Activated T-helper 17 cell treated with anti-CD3 and anti-CD28 coated beads, Interleukin-2, amount 50 U/mL, for 72 hours (primary cell): Measurements from ENCODE around the gene GRK2. TPM values are rescaled to one million over a fixed set of nuclear protein-coding genes. Genes with fewer than 3 reads are reported as not detected.

Experiments used
- ATAC-seq: fragments of 150-1000 bp; cut with Tn5 transposase; replicated peaks from 2 replicates; pipeline ENCODE4 v1.10.0; 2021; ENCODE audit warnings: mild to moderate bottlenecking, moderate library complexity
- H3K27ac Mint-ChIP-seq: one replicate; pipeline ENCODE4 v1.8.0; 2022; ENCODE audit warnings: mixed read lengths
- H3K27me3 Mint-ChIP-seq: one replicate; pipeline ENCODE4 v1.8.0; 2022; ENCODE audit warnings: mixed read lengths
- H3K36me3 Mint-ChIP-seq: one replicate; pipeline ENCODE4 v1.8.0; 2022; ENCODE audit warnings: low read depth, mild to moderate bottlenecking, mixed read lengths
- H3K4me1 Mint-ChIP-seq: one replicate; pipeline ENCODE4 v1.8.0; 2022; ENCODE audit warnings: mixed read lengths
- H3K4me3 Mint-ChIP-seq: one replicate; pipeline ENCODE4 v1.8.0; 2022; ENCODE audit warnings: mild to moderate bottlenecking, mixed read lengths
- H3K9me3 Mint-ChIP-seq: one replicate; pipeline ENCODE4 v1.8.0; 2022; ENCODE audit warnings: mixed read lengths
- total RNA-seq, 2 donors: library from RNA; stranded (reverse); gene quantifications; one replicate each; pipeline ENCODE4 v1.2.3, GENCODE V29; 2022

GRK2 gene
- total RNA-seq, 2 donors from 2014 or later, result 197 to 265 TPM

DNA sequence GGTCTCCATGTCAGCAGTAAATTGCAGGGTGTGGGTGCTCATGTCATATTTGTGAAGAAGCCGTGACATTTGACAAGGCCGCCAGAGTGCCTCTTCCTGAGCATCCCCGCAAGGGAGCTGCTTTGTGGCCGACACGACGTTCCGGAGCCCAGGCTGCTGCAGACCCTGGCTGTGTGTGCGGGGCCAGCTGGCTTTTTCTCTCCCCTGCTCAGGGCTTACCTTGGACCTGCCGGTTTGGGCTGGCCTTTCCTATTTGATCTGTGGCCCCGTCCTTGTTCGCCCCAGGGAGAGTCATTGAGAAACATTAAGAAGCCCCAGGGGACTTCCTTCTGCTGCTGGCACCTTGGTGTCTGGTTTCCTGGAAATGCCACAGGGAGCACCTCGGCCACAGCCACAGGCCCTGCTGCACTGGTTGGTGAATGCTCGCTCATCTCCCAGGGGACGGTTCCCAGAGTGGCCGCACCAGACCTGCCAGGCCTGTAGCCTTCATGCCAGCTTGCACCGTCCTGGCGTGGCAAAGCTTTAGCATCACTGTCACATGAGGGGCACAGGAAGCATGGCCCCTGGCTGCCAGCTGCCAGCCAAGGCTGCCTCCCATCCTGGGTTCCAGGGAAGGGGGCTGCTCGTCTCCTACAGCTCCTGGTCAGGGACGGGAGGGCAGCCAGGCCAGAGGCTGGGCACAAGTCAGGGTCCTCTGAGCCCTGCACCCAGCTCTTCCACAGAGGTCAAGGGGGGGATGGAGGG, 5.4 kb downstream of the GRK2 start:
- H3K36me3 Mint-ChIP-seq, result peaks cover 91% of the 10 kb centered on the region
- H3K27me3 Mint-ChIP-seq, result no peaks in the 10 kb centered on the region
- H3K27ac Mint-ChIP-seq, result peak overlapping the region; percentile 99
- H3K4me1 Mint-ChIP-seq, result peaks cover 33% of the 10 kb centered on the region
- peak overlapping the region; percentile 99 for H3K4me3 Mint-ChIP-seq
- ATAC-seq, result peak; percentile 65
- no peaks in the 10 kb centered on the region for H3K9me3 Mint-ChIP-seq

DNA sequence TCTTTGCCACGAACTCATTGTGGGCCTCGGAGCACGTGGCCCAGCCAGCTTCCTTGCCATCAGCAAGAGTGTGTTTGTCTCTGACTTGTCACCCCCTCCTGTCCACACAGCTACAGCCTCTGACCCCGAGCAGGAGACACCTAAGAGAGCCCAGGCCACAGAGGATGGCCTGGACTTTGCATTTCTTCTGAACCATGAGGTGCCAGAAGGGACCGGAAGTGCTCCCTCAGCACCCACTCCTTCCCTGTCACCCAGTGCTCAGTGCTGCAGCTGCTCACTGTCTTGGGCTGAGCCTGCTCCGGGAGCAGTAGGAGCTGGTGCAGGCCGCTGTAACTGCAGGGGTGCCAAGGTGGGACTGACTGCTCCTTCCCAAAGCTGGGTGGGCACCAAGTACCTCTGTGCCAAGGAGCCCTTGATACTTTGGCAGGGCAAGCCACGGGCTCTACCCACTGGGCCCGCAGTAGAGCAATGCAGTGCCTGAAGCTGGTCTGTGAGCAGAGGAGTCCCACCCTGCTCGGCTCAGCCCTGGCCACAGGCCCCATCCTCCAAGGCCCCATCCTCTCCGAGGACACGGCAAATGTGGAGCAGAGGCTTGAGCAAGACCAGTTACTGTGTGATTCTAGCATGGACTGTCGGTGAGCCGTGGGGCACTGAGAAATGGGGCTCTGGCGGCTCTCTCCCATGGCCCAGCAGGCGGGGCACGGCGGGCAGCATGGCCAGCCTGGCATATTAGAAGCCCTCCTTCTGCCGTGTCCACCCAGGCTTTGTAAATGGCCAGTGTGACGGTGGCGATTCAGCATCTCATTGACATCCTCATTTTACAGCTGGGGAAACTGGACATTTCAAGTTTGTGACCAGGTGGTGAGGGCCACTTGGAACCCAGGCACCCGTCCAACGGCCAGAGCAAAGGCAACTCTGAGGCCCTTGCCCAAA, 6.3 kb downstream of the GRK2 start:
- H3K9me3 Mint-ChIP-seq, result no peaks in the 10 kb centered on the region
- peaks cover 92% of the 10 kb centered on the region for H3K36me3 Mint-ChIP-seq
- no peaks in the 10 kb centered on the region for H3K27me3 Mint-ChIP-seq
- peaks cover 34% of the 10 kb centered on the region for H3K4me1 Mint-ChIP-seq
- H3K4me3 Mint-ChIP-seq, result peak overlapping the region; percentile 99
- H3K27ac Mint-ChIP-seq, result peak overlapping the region; percentile 99
- peak; percentile 28 for ATAC-seq

DNA sequence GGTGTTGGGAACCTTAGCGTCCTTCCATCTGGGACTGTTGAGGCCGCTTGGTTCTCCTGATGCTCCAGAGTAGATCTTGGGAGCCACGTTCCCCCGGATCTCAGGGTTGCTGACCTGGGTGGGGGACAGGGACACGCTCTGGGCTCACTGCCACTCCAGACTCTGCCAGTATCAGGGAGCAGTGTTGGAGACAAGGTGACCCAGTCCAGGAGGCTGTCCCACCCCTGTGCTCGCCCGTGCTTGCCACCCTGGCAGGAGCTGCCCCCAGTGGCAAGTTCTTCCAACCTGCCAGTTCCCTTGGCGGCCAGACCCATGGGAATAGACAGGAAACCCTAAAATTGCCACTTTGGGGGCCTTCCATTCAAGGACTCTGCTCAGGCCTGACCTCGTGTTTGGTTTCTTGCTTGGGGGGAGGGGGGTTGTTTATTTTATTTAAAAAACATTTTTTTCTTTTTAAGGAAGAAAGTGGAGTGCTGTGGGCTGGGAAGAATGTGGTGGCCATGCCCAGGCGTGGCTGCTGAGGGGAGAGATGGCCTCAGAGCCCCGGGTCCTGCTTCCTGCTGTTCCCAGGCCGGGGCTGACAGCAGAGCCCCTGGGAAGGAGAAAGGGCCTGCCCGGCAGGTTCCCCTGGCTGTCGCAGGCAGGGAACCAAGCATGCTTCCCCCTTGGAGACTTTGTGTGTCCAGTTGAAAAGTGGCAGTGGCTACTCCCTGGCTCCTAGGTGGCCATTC, 7.2 kb downstream of the GRK2 start:
- H3K4me1 Mint-ChIP-seq, result peaks cover 34% of the 10 kb centered on the region
- H3K27ac Mint-ChIP-seq, result peak overlapping the region; percentile 56
- H3K4me3 Mint-ChIP-seq, result peak overlapping the region; percentile 99
- H3K36me3 Mint-ChIP-seq, result peaks cover 88% of the 10 kb centered on the region
- ATAC-seq, result no peak
- H3K27me3 Mint-ChIP-seq, result no peaks in the 10 kb centered on the region
- H3K9me3 Mint-ChIP-seq, result no peaks in the 10 kb centered on the region

DNA sequence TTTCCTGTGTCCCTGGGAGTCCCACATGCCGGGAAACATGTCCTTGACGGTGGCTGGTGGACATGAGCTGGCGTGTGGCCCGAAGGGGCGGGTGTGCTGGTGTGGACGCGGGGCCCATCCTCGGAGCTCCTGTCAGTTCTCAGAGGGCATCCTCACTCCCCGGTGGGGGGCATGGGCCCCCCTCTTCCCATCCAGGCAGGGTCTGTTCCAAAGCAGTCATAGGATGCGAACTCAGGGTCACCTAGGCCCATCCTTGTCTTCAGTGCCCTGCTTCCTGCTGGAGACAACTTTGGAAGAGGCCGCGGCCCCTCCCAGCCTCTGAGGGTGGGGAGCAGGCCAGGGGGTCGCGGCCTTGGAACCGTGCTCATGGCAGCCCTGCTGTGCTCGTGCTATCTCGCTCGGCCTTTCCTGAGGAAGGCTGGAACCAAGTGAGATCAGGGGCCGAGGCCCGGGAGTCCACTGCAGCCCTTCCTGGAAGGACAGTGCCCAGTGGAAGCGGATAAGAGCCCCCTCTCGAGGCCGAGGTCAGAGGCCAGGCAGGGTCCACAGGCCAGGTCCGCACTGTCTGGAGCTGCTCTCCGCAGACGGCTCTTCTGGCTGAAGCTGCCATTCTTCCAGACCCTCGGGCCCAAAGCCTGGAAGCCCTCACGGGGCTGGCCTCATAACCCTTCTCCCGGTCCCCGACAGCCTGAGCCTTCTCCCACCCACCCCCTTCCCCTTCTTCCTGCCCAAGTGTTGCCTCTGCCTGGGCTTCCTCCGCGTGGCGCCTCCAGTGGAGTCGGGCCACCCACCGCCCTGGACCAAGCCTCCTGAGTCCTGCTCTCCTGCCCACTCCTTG, 8.7 kb downstream of the GRK2 start:
- Mint-ChIP-seq H3K36me3 (peaks cover 88% of the 10 kb centered on the region), H3K27ac (peak overlapping the region; percentile 83), H3K4me1 (peaks cover 33% of the 10 kb centered on the region), H3K4me3 (peak overlapping the region; percentile 99), H3K9me3 (no peaks in the 10 kb centered on the region), H3K27me3 (no peaks in the 10 kb centered on the region)
- ATAC-seq, result no peak

DNA sequence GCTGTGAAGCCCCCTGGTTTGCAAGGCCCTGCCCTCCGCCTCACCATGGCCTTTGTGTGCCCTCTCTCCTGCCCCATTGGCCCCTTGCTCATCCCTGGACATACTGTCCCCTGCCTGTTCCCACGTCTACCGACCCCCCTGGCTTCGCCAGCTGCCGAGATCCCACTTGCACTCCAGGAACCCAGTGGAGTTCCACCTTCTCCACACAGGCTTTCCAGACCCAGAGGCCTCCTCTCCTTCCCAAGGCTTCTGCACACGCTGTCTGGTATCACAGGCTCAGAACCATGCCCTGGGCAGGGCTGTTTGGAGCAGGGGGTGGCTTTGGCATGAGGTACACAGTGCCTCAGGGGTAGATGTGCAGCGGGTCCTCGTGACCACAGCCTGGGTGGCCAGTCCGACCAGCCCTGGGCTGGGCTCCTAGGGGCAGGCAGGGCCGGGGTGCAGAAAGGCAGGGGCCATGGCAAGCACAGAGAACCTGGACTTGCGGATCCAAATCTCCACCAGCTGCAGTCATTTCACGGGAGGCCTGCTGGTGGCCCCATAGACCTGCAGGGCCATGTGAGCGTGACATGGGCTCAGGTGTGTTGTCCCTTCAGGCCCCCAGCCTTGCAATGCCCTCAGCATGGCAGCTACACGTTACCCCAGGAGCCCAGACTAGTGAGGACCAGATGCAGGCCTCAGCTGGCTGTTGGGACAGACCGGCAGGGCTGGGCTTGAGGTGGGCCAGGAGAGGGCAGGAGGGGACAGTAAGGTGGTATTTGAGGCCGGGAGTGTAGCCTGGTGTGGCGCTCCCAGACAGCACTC, 9.5 kb downstream of the GRK2 start:
- H3K36me3 Mint-ChIP-seq, result peaks cover 88% of the 10 kb centered on the region
- ATAC-seq, result no peak
- peak overlapping the region; percentile 99 for H3K4me3 Mint-ChIP-seq
- H3K27ac Mint-ChIP-seq, result peak overlapping the region; percentile 83
- H3K9me3 Mint-ChIP-seq, result no peaks in the 10 kb centered on the region
- H3K27me3 Mint-ChIP-seq, result no peaks in the 10 kb centered on the region
- peaks cover 25% of the 10 kb centered on the region for H3K4me1 Mint-ChIP-seq

DNA sequence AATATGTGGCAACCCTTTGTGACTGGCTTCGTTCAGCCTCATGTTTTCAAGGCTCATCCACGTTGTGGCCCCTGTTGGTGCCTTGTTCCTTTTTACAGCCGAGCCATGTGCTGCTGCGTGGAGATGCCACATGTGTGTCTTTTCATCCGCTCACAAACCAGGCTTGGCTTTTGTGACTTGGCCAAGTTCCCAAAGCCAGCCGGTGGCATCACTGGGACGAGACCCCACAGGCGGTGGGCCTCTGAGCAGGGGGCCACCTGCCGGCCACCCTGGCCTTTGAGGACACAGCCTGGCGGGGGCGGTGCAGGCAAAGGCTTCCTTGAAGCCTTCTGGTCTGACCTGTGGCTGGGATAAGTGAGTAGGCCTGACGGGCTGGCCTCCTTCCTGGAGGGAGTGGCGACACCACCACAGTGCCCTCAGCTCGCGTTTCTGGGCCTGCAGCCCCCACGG, 10.5 kb downstream of the GRK2 start:
- Mint-ChIP-seq H3K4me1 (peaks cover 21% of the 10 kb centered on the region), H3K36me3 (peaks cover 88% of the 10 kb centered on the region), H3K27ac (peak overlapping the region; percentile 83), H3K4me3 (peak overlapping the region; percentile 99), H3K27me3 (no peaks in the 10 kb centered on the region), H3K9me3 (no peaks in the 10 kb centered on the region)
- ATAC-seq, result peak; percentile 62

DNA sequence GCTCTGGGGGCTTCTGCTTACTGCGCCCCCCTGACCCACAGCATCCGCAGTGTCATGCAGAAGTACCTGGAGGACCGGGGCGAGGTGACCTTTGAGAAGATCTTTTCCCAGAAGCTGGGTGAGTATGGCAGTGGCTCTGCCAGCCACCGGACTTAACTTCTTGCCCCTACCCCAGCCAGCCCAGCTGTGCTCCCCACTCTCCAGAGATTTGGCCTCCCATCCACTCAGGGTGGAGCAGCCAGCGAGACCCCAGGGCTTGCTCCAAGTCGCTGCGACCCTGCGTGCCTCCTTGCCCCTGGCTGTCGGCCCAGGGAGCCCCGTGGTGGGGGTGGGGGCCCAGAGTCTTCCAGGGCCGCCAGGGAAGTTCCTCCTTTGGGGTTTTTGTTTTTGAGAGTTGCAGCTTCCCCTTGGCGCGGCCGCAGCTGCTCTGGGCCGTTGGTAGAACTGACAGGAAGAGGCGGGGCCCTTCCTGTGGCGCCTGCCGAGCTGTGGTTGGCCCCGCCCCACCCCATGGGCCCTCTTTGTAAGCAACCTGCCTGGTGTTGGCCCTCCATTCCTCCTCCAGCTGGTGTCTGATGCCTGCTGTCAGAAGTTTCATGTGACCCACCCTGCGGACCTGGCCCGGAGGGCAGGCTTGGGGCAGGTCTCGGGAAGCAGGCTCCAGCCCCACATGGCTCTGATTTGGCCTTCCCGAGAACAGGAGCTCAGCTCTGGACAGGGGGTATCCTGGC, 11.1 kb downstream of the GRK2 start:
- no peaks in the 10 kb centered on the region for H3K9me3 Mint-ChIP-seq
- peaks cover 88% of the 10 kb centered on the region for H3K36me3 Mint-ChIP-seq
- H3K4me3 Mint-ChIP-seq, result peak overlapping the region; percentile 99
- H3K27me3 Mint-ChIP-seq, result no peaks in the 10 kb centered on the region
- ATAC-seq, result peak; percentile 95
- peak overlapping the region; percentile 83 for H3K27ac Mint-ChIP-seq
- peaks cover 15% of the 10 kb centered on the region for H3K4me1 Mint-ChIP-seq

DNA sequence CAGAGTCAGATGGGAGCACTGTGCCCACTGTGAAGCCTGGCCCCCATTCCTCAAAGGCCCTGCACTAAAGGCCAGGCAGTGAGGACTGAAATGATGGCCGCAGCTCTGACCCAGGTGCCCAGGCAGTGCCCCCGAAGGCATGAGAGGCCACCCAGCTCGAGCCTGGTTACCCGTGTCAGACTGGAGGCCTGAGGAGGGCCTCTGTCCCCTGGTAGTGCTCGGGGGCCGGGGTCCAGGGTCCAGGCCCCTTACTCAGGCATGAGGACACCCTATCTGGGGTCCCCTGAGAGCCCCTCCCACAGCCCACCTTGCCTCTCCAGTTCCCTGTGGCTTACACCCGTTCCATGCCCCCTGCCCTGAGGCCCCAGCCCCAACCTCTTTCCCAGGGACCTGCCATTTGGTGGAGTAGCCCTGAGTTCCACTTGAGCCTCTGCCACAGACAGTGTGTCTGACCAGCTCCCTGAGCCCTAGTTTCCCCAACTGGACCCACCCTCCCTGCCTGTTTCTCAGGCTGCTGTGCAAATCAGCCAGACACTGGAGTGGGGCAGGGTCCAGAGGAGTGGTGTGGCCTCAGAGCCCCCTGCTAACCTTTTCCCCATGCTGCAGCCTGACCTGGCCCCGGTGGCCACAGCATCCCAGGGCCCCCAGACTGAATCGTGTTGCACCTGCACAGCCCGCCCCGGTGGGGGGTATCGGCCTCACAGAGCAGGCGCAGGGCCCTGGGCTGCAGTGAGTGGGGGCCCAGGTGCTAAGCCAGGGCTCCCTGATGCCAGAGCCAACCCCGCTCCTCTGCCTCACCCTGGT, 12.1 kb downstream of the GRK2 start:
- no peak for ATAC-seq
- H3K27ac Mint-ChIP-seq, result peak overlapping the region; percentile 83
- H3K36me3 Mint-ChIP-seq, result peaks cover 88% of the 10 kb centered on the region
- H3K4me3 Mint-ChIP-seq, result peak overlapping the region; percentile 99
- H3K9me3 Mint-ChIP-seq, result no peaks in the 10 kb centered on the region
- peaks cover 15% of the 10 kb centered on the region for H3K4me1 Mint-ChIP-seq
- no peaks in the 10 kb centered on the region for H3K27me3 Mint-ChIP-seq

DNA sequence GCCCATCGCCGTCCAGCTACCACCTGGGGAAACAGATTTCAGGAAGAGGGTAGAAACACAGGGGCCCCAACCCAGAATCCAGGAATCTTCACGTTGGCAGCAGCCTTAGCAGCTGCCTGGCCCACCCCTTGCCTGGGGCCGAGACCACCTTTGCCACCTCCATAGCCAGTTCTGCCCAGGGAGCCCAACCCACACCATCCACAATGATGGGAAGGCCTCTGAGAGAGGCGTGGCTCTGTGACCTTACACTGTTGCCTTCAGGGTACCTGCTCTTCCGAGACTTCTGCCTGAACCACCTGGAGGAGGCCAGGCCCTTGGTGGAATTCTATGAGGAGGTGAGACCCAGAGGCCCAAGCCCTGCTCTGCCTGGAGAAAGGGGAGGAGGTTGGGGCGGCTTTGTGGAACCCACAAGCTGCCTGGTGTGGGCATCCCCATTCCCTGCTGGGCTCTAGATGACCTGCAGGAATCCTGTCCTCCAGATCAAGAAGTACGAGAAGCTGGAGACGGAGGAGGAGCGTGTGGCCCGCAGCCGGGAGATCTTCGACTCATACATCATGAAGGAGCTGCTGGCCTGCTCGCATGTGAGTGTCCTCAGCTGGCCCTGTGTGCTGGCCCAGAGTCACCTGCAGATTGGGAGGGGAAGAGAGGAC, 12.8 kb downstream of the GRK2 start:
- Mint-ChIP-seq H3K4me1 (peaks cover 15% of the 10 kb centered on the region), H3K27me3 (no peaks in the 10 kb centered on the region), H3K27ac (peak overlapping the region; percentile 84), H3K9me3 (no peaks in the 10 kb centered on the region), H3K4me3 (peak overlapping the region; percentile 99), H3K36me3 (peaks cover 94% of the 10 kb centered on the region)
- ATAC-seq, result no peak

DNA sequence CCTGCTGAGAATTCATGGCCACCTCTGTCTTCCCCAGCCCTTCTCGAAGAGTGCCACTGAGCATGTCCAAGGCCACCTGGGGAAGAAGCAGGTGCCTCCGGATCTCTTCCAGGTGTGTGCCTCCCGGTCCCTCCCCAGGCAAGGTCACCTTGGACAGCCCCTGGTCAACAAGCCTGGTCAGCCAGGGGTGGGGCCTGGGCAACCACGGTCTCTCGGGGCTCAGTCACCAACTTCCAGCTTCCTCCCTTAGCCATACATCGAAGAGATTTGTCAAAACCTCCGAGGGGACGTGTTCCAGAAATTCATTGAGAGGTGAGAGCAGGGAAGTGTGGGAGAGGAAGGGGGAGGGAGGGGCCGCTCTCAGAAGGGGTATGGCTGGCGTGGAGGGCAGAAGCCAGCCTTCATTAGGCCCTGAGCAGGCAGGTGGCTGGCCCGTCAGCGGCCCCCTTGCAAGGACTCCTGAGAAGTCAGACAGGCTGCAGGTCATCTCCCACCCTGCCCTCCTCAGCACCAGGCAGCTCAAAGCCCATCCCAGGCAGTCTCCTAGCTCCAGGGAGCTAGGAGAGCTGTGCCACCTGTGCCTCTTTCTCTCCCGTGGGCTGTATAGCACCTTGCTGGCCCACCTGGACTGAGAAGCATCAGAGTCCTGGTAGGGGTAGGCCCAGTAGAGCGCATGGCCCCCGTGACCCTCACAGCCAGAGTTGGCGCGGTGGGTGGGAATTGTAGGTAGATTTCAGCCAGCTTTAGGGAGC, 13.5 kb downstream of the GRK2 start:
- Mint-ChIP-seq H3K4me3 (peak overlapping the region; percentile 99), H3K4me1 (peaks cover 15% of the 10 kb centered on the region), H3K27ac (peak overlapping the region; percentile 84), H3K27me3 (no peaks in the 10 kb centered on the region), H3K9me3 (no peaks in the 10 kb centered on the region), H3K36me3 (peaks cover 94% of the 10 kb centered on the region)
- ATAC-seq, result no peak

DNA sequence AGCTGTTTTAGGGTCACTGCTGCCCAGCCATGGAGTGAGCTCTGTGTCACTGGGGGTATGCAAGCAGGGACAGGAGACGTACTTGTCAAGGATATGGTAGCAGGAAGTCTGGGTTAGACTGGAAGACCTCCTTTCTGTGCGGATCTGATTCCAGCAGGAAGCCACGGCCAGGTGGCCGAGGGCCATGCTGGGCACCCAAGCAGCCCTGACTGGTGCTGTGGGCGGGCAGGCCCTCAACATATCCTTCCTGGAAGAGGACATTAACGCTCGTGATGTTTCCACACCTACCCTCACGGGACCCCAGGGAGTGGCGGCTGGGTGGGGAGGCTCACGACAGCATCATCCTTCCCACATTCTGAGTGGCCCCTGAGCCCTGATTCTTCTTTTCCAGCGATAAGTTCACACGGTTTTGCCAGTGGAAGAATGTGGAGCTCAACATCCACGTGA, 14.1 kb downstream of the GRK2 start:
- no peaks in the 10 kb centered on the region for H3K27me3 Mint-ChIP-seq
- H3K27ac Mint-ChIP-seq, result peak overlapping the region; percentile 84
- H3K4me1 Mint-ChIP-seq, result peaks cover 15% of the 10 kb centered on the region
- ATAC-seq, result no peak
- H3K9me3 Mint-ChIP-seq, result no peaks in the 10 kb centered on the region
- H3K36me3 Mint-ChIP-seq, result peaks cover 96% of the 10 kb centered on the region
- no peak overlapping the region for H3K4me3 Mint-ChIP-seq
